Endodermal cell (in vitro differentiated cells): ENCODE results near the gene IRF4. TPM values are rescaled to one million over a fixed set of nuclear protein-coding genes. Genes with fewer than 3 reads are reported as not detected.
"Not testable (repeated sequence)": the region's sequence is repeated elsewhere in the genome, so short reads cannot be mapped to it uniquely, and the experiment has no call there.

Experiments used
- DNase-seq: peaks from one replicate; pipeline ENCODE4 v3.0.0-alpha.2; 2017
- H3K27ac ChIP-seq: 2 replicates; pipeline ENCODE4 v1.5.1; 2013; ENCODE audit warnings: mild to moderate bottlenecking, low read depth, low read length, moderate library complexity
- H3K27me3 ChIP-seq: 2 replicates; pipeline ENCODE4 v1.6.1; 2013; ENCODE audit warnings: mild to moderate bottlenecking, low read length, moderate library complexity; ENCODE audit not compliant: insufficient read depth, control insufficient read depth, poor library complexity, severe bottlenecking
- H3K36me3 ChIP-seq: 2 replicates; pipeline ENCODE4 v1.7.0; 2013; ENCODE audit warnings: mild to moderate bottlenecking, low read length, moderate library complexity; ENCODE audit not compliant: control insufficient read depth, insufficient read depth
- H3K4me1 ChIP-seq: one replicate; pipeline ENCODE4 v1.7.0; 2013; ENCODE audit warnings: low read length; ENCODE audit not compliant: control insufficient read depth, insufficient read depth
- H3K4me3 ChIP-seq: 2 replicates; pipeline ENCODE4 v1.5.1; 2013; ENCODE audit warnings: mild to moderate bottlenecking, low read length, moderate library complexity
- H3K9ac ChIP-seq: 2 replicates; pipeline ENCODE4 v1.6.1; 2013; ENCODE audit warnings: mild to moderate bottlenecking, low read length, moderate library complexity; ENCODE audit not compliant: poor library complexity, severe bottlenecking; ENCODE audit errors: extremely low read depth
- H3K9me3 ChIP-seq: 2 replicates; pipeline ENCODE4 v1.6.1; 2013; ENCODE audit warnings: mild to moderate bottlenecking, low read length, moderate library complexity; ENCODE audit not compliant: control insufficient read depth
- H3K27ac Mint-ChIP-seq: 2 replicates; pipeline ENCODE4 v1.8.0; 2020; ENCODE audit warnings: mixed read lengths
- H3K27me3 Mint-ChIP-seq: 2 replicates; pipeline ENCODE4 v1.8.0; 2021; ENCODE audit warnings: mild to moderate bottlenecking, mixed read lengths; ENCODE audit not compliant: insufficient read depth
- H3K36me3 Mint-ChIP-seq: 2 replicates; pipeline ENCODE4 v1.8.0; 2020; ENCODE audit warnings: low read depth, mixed read lengths
- H3K4me1 Mint-ChIP-seq: 2 replicates; pipeline ENCODE4 v1.8.0; 2020; ENCODE audit warnings: mixed read lengths
- H3K4me3 Mint-ChIP-seq: 2 replicates; pipeline ENCODE4 v1.8.0; 2020; ENCODE audit warnings: mild to moderate bottlenecking, moderate library complexity, mixed read lengths
- H3K9me3 Mint-ChIP-seq: 2 replicates; pipeline ENCODE4 v1.8.0; 2020; ENCODE audit warnings: mild to moderate bottlenecking, mixed read lengths
- CTCF ChIP-seq: fragments of 200-600 bp; sonication (generic); conservative IDR thresholded peaks from 2 replicates; pipeline ENCODE4 v1.5.0; 2021; ENCODE audit warnings: antibody characterized with exemption, mild to moderate bottlenecking
- WGBS, 2 experiments: methylation state at CpG; one replicate each; pipeline versions ENCODE4 v1.1.5 to v1.1.7; 2013; ENCODE audit warnings: missing lambda C conversion rate in 2 of 2, mixed read lengths in 1 of 2; ENCODE audit not compliant: insufficient coverage in 1 of 2, insufficient read length in 1 of 2; 5-methylcytosine and 5-hydroxymethylcytosine counted together
- total RNA-seq, 2 donors: library from RNA; stranded (reverse); fragmentation: NEBNext Ultra II Directional in 1 of 2; extraction: Animal tissue kit (Norgen Biotek cat#: 25700) in 1 of 2; gene quantifications; 2 replicates in 1 of 2; 3 replicates in 1 of 2; pipeline ENCODE4 v1.2.1, GENCODE V29; 2021

Gene IRF4
- total RNA-seq, 2 donors from 2014 or later, result not detected

- peaks cover 6% of the 10 kb centered on the region for H3K9me3 ChIP-seq
- no peak for TF ChIP-seq CTCF
- no peak overlapping the region for H3K9ac ChIP-seq
- H3K9me3 Mint-ChIP-seq, result peaks cover 36% of the 10 kb centered on the region
- no peaks in the 10 kb centered on the region for H3K4me1 ChIP-seq
- H3K4me1 Mint-ChIP-seq, result no peaks in the 10 kb centered on the region
- H3K27me3 ChIP-seq, result no peaks in the 10 kb centered on the region
- 92 to 98% methylated on average over 6 to 11 of the region's 11 CpGs for WGBS, 2 experiments
- DNase-seq, result no peak
- no peaks in the 10 kb centered on the region for H3K36me3 ChIP-seq
- no peak overlapping the region for H3K4me3 Mint-ChIP-seq
- H3K27me3 Mint-ChIP-seq, result peaks cover 32% of the 10 kb centered on the region
- no peak overlapping the region for H3K27ac ChIP-seq
- H3K36me3 Mint-ChIP-seq, result no peaks in the 10 kb centered on the region
- no peak overlapping the region for H3K4me3 ChIP-seq
- no peak overlapping the region for H3K27ac Mint-ChIP-seq
Observed at GRCh38 chr6:423055-423798, 31.7 kb downstream of the IRF4 start.

GRCh38 chr6:423799-424345 lies 32.3 kb downstream of the IRF4 start:
- Mint-ChIP-seq H3K4me1 (no peaks in the 10 kb centered on the region), H3K27me3 (peaks cover 29% of the 10 kb centered on the region), H3K36me3 (no peaks in the 10 kb centered on the region), H3K27ac (no peak overlapping the region), H3K9me3 (peaks cover 36% of the 10 kb centered on the region), H3K4me3 (no peak overlapping the region)
- DNase-seq, result no peak
- no peaks in the 10 kb centered on the region for H3K36me3 ChIP-seq
- H3K27me3 ChIP-seq, result no peaks in the 10 kb centered on the region
- H3K4me1 ChIP-seq, result no peaks in the 10 kb centered on the region
- 93 to 95% methylated on average over 21 to 35 of the region's 39 CpGs for WGBS, 2 experiments
- H3K27ac ChIP-seq, result no peak overlapping the region
- peaks cover 6% of the 10 kb centered on the region for H3K9me3 ChIP-seq
- no peak overlapping the region for H3K4me3 ChIP-seq
- TF ChIP-seq CTCF, result no peak
- H3K9ac ChIP-seq, result no peak overlapping the region

- Mint-ChIP-seq H3K36me3 (no peaks in the 10 kb centered on the region), H3K4me1 (no peaks in the 10 kb centered on the region), H3K27ac (no peak overlapping the region), H3K27me3 (peaks cover 26% of the 10 kb centered on the region), H3K4me3 (no peak overlapping the region), H3K9me3 (peaks cover 36% of the 10 kb centered on the region)
- no peak for DNase-seq
- Histone ChIP-seq H3K4me1 (no peaks in the 10 kb centered on the region), H3K9me3 (peaks cover 6% of the 10 kb centered on the region), H3K27ac (no peak overlapping the region), H3K4me3 (no peak overlapping the region), H3K9ac (no peak overlapping the region), H3K27me3 (no peaks in the 10 kb centered on the region), H3K36me3 (no peaks in the 10 kb centered on the region)
- 90 to 95% methylated on average over 16 to 25 of the region's 27 CpGs for WGBS, 2 experiments
- no peak for TF ChIP-seq CTCF
Observed at GRCh38 chr6:424741-425417, 33.3 kb downstream of the IRF4 start.

GRCh38 chr6:425418-425788 lies 33.9 kb downstream of the IRF4 start:
- DNase-seq, H3K9ac ChIP-seq, H3K4me3 Mint-ChIP-seq, H3K4me1 Mint-ChIP-seq, H3K27ac Mint-ChIP-seq, H3K36me3 ChIP-seq, H3K9me3 ChIP-seq, H3K27me3 ChIP-seq, H3K4me3 ChIP-seq, H3K27ac ChIP-seq, H3K36me3 Mint-ChIP-seq, H3K4me1 ChIP-seq: not testable (repeated sequence)
- Mint-ChIP-seq H3K9me3 (peaks cover 33% of the 10 kb centered on the region), H3K27me3 (peaks cover 21% of the 10 kb centered on the region)
- WGBS, 2 experiments, result 50 to 81% methylated on average over 2 to 7 of the region's 7 CpGs

GRCh38 chr6:426198-426738 lies 34.7 kb downstream of the IRF4 start:
- H3K4me3 ChIP-seq, H3K27ac ChIP-seq, H3K4me3 Mint-ChIP-seq, DNase-seq, H3K27me3 ChIP-seq, H3K4me1 ChIP-seq, H3K36me3 ChIP-seq, H3K27ac Mint-ChIP-seq, H3K4me1 Mint-ChIP-seq, H3K9me3 ChIP-seq, H3K36me3 Mint-ChIP-seq, H3K9ac ChIP-seq: not testable (repeated sequence)
- 85 to 94% methylated on average over 16 to 44 of the region's 45 CpGs for WGBS, 2 experiments
- Mint-ChIP-seq H3K9me3 (peaks cover 25% of the 10 kb centered on the region), H3K27me3 (peaks cover 13% of the 10 kb centered on the region)
